ENCODE measurements around the gene FKBP7. TPM values are rescaled to one million over a fixed set of nuclear protein-coding genes. Genes with fewer than 3 reads are reported as not detected.
A peak's percentile ranks its signal among the peaks of the same experiment; 100 is the strongest.

Gene FKBP7
- total and polyA plus RNA-seq, 2 of the 13 experiments (the other 11 are each of a cell fraction or from before 2014, with no cell fraction given), result 12.4 to 14.8 TPM

DNA sequence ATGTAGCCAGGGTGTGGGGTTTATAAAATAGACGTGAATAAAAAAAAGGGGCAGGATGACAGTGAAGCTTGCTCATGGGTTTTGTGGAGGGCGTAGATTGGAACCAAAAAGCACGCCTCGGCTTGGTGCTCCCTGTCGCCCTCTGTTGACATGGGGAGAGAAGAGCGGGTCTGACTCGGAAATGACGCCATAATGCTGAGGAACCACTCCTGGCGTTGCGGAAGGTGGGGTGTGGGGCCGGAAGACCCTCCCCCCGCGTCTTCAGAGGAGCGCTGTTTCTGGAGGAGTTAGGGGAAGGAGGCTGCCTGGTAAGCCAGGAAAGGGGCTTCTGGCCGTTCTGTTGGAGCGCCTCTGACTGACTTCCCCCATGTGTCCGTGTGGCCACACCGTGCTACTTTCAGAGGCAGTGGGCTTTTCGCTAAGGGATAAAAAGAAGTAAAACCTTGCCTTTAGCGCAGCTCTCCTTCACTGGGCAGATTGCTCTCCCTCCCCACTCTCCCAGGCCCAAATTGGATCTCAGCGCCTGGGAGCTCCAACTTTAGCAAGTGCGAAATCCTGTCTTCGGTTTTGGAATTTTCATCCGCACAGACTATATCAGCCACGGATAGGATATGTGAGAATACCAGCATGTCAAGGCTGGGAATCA lies 44.7 kb upstream of the FKBP7 start (continued):
- TF ChIP-seq TAF1 (CRISPR knock-in tag; IDR thresholded peaks at IDR 0.05) (peak; percentile 57; the same call in 1 of the 2 replicates), TGIF2 (CRISPR knock-in tag; IDR thresholded peaks at IDR 0.05) (0 out of 2 replicates have a peak, but pooled peaks have one; percentile 11), ZNF644 (CRISPR knock-in tag; IDR thresholded peaks at IDR 0.05; ENCODE audit: low read depth) (peak; percentile 58; the same call in 1 of the 2 replicates), FOXM1 (CRISPR knock-in tag; IDR thresholded peaks at IDR 0.05) (no peak), ISL2 (CRISPR knock-in tag; IDR thresholded peaks at IDR 0.05) (0 out of 2 replicates have a peak, but pooled peaks have one; percentile 36), ZNF652 (CRISPR knock-in tag; IDR thresholded peaks at IDR 0.05; ENCODE audit: borderline replicate concordance, low read depth) (no peak), ELF1 (CRISPR knock-in tag; IDR thresholded peaks at IDR 0.05) (peak; percentile 67; the same call in 1 of the 2 replicates), MXI1 (IDR thresholded peaks at IDR 0.05; ENCODE audit: borderline replicate concordance, low read depth, low read length) (peak; percentile 39; the same call in 1 of the 3 replicates), FOXA1 (IDR thresholded peaks at IDR 0.05) (no peak), FOXA1 (CRISPR knock-in tag; IDR thresholded peaks at IDR 0.05) (peak; percentile 46; the same call in 1 of the 2 replicates), ATF1 (CRISPR knock-in tag; IDR thresholded peaks at IDR 0.05) (peak; percentile 75), ZNF263 (CRISPR knock-in tag; IDR thresholded peaks at IDR 0.05) (0 out of 2 replicates have a peak, but pooled peaks have one; percentile 14), FOXP1 (IDR thresholded peaks at IDR 0.05) (no peak), FOXP1 (CRISPR knock-in tag; IDR thresholded peaks at IDR 0.05) (no peak), NFYC (CRISPR knock-in tag; IDR thresholded peaks at IDR 0.05) (peak; percentile 63), STAG1 (CRISPR knock-in tag; IDR thresholded peaks at IDR 0.05) (peak; percentile 50), NFYB (CRISPR knock-in tag; IDR thresholded peaks at IDR 0.05) (peak; percentile 65), GABPB1 (CRISPR knock-in tag; IDR thresholded peaks at IDR 0.05) (peak; percentile 93)
- TF ChIP-seq, protein P1, sequence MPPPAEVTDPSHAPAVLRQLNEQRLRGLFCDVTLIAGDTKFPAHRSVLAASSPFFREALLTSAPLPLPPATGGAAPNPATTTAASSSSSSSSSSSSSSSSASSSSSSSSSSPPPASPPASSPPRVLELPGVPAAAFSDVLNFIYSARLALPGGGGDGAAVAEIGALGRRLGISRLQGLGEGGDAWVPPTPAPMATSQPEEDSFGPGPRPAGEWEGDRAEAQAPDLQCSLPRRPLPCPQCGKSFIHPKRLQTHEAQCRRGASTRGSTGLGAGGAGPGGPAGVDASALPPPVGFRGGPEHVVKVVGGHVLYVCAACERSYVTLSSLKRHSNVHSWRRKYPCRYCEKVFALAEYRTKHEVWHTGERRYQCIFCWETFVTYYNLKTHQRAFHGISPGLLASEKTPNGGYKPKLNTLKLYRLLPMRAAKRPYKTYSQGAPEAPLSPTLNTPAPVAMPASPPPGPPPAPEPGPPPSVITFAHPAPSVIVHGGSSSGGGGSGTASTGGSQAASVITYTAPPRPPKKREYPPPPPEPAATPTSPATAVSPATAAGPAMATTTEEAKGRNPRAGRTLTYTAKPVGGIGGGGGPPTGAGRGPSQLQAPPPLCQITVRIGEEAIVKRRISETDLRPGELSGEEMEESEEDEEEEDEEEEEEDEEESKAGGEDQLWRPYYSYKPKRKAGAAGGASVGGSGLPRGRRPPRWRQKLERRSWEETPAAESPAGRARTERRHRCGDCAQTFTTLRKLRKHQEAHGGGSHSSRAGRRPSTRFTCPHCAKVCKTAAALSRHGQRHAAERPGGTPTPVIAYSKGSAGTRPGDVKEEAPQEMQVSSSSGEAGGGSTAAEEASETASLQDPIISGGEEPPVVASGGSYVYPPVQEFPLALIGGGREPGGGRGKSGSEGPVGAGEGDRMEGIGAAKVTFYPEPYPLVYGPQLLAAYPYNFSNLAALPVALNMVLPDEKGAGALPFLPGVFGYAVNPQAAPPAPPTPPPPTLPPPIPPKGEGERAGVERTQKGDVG (CRISPR knock-in tag; IDR thresholded peaks at IDR 0.05; ENCODE audit: borderline replicate concordance), result 0 out of 2 replicates have a peak, but pooled peaks have one; percentile 33
- TF ChIP-seq, protein P2, sequence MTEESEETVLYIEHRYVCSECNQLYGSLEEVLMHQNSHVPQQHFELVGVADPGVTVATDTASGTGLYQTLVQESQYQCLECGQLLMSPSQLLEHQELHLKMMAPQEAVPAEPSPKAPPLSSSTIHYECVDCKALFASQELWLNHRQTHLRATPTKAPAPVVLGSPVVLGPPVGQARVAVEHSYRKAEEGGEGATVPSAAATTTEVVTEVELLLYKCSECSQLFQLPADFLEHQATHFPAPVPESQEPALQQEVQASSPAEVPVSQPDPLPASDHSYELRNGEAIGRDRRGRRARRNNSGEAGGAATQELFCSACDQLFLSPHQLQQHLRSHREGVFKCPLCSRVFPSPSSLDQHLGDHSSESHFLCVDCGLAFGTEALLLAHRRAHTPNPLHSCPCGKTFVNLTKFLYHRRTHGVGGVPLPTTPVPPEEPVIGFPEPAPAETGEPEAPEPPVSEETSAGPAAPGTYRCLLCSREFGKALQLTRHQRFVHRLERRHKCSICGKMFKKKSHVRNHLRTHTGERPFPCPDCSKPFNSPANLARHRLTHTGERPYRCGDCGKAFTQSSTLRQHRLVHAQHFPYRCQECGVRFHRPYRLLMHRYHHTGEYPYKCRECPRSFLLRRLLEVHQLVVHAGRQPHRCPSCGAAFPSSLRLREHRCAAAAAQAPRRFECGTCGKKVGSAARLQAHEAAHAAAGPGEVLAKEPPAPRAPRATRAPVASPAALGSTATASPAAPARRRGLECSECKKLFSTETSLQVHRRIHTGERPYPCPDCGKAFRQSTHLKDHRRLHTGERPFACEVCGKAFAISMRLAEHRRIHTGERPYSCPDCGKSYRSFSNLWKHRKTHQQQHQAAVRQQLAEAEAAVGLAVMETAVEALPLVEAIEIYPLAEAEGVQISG (CRISPR knock-in tag; IDR thresholded peaks at IDR 0.05), result peak; percentile 71
- TF ChIP-seq, protein P3, sequence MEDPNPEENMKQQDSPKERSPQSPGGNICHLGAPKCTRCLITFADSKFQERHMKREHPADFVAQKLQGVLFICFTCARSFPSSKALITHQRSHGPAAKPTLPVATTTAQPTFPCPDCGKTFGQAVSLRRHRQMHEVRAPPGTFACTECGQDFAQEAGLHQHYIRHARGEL (CRISPR knock-in tag; IDR thresholded peaks at IDR 0.05), result peak; percentile 98; the same call in 1 of the 2 replicates
